GM21515 (cell line): Measurements from ENCODE around the gene NPSR1.
"Not testable (repeated sequence)": the region's sequence is repeated elsewhere in the genome, so short reads cannot be mapped to it uniquely, and the experiment has no call there.

Experiments used
- ATAC-seq: cut with Tn5 transposase; IDR thresholded peaks from one replicate; pipeline ENCODE4 v1.9.1; 2021; ENCODE audit not compliant: unreplicated experiment

Gene NPSR1

GRCh38 chr7:34657632-34658268, at the start of gene NPSR1:
NPSR1 (plus strand) TSS chr7:34658218; CDS start chr7:34658413, 195 bp downstream.
- no peak for ATAC-seq

GRCh38 chr7:34612661-34613060, 45.4 kb upstream of the NPSR1 start:
- no peak for ATAC-seq

- no peak for ATAC-seq
Observed at GRCh38 chr7:34620425-34620824, 37.6 kb upstream of the NPSR1 start.

- ATAC-seq: no peak
Observed at GRCh38 chr7:34622182-34622581, 35.8 kb upstream of the NPSR1 start.

- no peak for ATAC-seq
Observed at GRCh38 chr7:34622771-34623250, 35.2 kb upstream of the NPSR1 start.

- not testable (repeated sequence) for ATAC-seq
Observed at GRCh38 chr7:34628618-34629017, 29.4 kb upstream of the NPSR1 start.

GRCh38 chr7:34652809-34653208, 5.2 kb upstream of the NPSR1 start:
- ATAC-seq: no peak

- ATAC-seq: no peak
Observed at GRCh38 chr7:34653787-34654186, 4.2 kb upstream of the NPSR1 start.

- no peak for ATAC-seq
Observed at GRCh38 chr7:34655384-34655783, 2.6 kb upstream of the NPSR1 start.

GRCh38 chr7:34656041-34656440, 2.0 kb upstream of the NPSR1 start:
- no peak for ATAC-seq

- no peak for ATAC-seq
Observed at GRCh38 chr7:34659472-34660075, 1.6 kb downstream of the NPSR1 start.

- ATAC-seq: no peak
Observed at GRCh38 chr7:34662058-34662708, 4.2 kb downstream of the NPSR1 start.

- ATAC-seq: no peak
Observed at GRCh38 chr7:34664755-34665154, 6.7 kb downstream of the NPSR1 start.

- no peak for ATAC-seq
Observed at GRCh38 chr7:34672430-34672829, 14.4 kb downstream of the NPSR1 start.

- no peak for ATAC-seq
Observed at GRCh38 chr7:34673066-34673465, 15.0 kb downstream of the NPSR1 start.

GRCh38 chr7:34675749-34676374, 17.8 kb downstream of the NPSR1 start:
- ATAC-seq: peak; percentile 73

- no peak for ATAC-seq
Observed at GRCh38 chr7:34677491-34677890, 19.5 kb downstream of the NPSR1 start.

- ATAC-seq: no peak
Observed at GRCh38 chr7:34687529-34687928, 29.5 kb downstream of the NPSR1 start.

GRCh38 chr7:34696415-34696814, 38.4 kb downstream of the NPSR1 start:
- no peak for ATAC-seq

- no peak for ATAC-seq
Observed at GRCh38 chr7:34709771-34710170, 51.8 kb downstream of the NPSR1 start.

- ATAC-seq: no peak
Observed at GRCh38 chr7:34718867-34719266, 60.8 kb downstream of the NPSR1 start.

- ATAC-seq: no peak
Observed at GRCh38 chr7:34719636-34720035, 61.6 kb downstream of the NPSR1 start.
